ENCODE results near the gene EXOG. TPM values are rescaled to one million over a fixed set of nuclear protein-coding genes. Genes with fewer than 3 reads are reported as not detected.

EXOG gene
- total and polyA plus RNA-seq, 12 donors = 10.7 to 39.9 (median 25.4) TPM

- intact Hi-C loops (cut with DNase I) = no loop called here
- no peak for TF ChIP-seq CTCF (IDR thresholded peaks at IDR 0.05)
- DNase-seq (no peak), ATAC-seq (no peak)
- peaks cover 0 to 43% (median 13%) of the 10 kb centered on the region in 9 donors for H3K4me1 ChIP-seq
- WGBS, 2 donors = 86% methylated on average over 7 of the region's 7 CpGs
- H3K27me3 ChIP-seq = no peaks in the 10 kb centered on the region
- no peak overlapping the region for H3K4me3 ChIP-seq
- peaks cover 0 to 6% (median 0%) of the 10 kb centered on the region in 11 donors for H3K9me3 ChIP-seq
- peak overlapping the region in 6 of 10 donors; percentile 58 to 90 (median 78) for H3K27ac ChIP-seq
- H3K36me3 ChIP-seq = peaks cover 0 to 45% (median 0%) of the 10 kb centered on the region in 9 donors
Measured at GRCh38 chr3:38549486-38549885, 53.3 kb downstream of the EXOG start.

GRCh38 chr3:38549957-38550840, 54.1 kb downstream of the EXOG start:
- no peak for TF ChIP-seq CTCF (IDR thresholded peaks at IDR 0.05)
- Histone ChIP-seq H3K4me1 (peaks cover 0 to 36% (median 10%) of the 10 kb centered on the region in 9 donors), H3K4me3 (no peak overlapping the region), H3K27me3 (no peaks in the 10 kb centered on the region), H3K36me3 (peaks cover 0 to 47% (median 0%) of the 10 kb centered on the region in 9 donors), H3K27ac (peak overlapping the region in 3 of 10 donors; percentile 85 to 90 (median 88)), H3K9me3 (peaks cover 0 to 8% (median 0%) of the 10 kb centered on the region in 11 donors)
- ATAC-seq (no peak), DNase-seq (no peak)
- intact Hi-C loops (cut with DNase I) = no loop called here
- 93 to 95% methylated on average over 33 of the region's 33 CpGs for WGBS, 2 donors

GRCh38 chr3:38551026-38551832, 55.1 kb downstream of the EXOG start:
- DNase-seq (no peak), ATAC-seq (peak in 1 of 8 donors; percentile 3)
- Histone ChIP-seq H3K4me3 (no peak overlapping the region), H3K9me3 (peaks cover 0 to 8% (median 0%) of the 10 kb centered on the region in 11 donors), H3K27ac (no peak overlapping the region), H3K36me3 (peaks cover 0 to 57% (median 0%) of the 10 kb centered on the region in 9 donors), H3K27me3 (no peaks in the 10 kb centered on the region), H3K4me1 (peaks cover 0 to 26% (median 6%) of the 10 kb centered on the region in 9 donors)
- WGBS, 2 donors = 94% methylated on average over 30 of the region's 30 CpGs
- intact Hi-C loops (cut with DNase I) = no loop called here
- no peak for TF ChIP-seq CTCF (IDR thresholded peaks at IDR 0.05)

- no peak for TF ChIP-seq CTCF (IDR thresholded peaks at IDR 0.05)
- Histone ChIP-seq H3K9me3 (peaks cover 0 to 8% (median 0%) of the 10 kb centered on the region in 11 donors), H3K4me1 (peaks cover 0 to 24% (median 6%) of the 10 kb centered on the region in 9 donors), H3K36me3 (peaks cover 0 to 63% (median 0%) of the 10 kb centered on the region in 9 donors), H3K27me3 (no peaks in the 10 kb centered on the region), H3K27ac (no peak overlapping the region), H3K4me3 (no peak overlapping the region)
- 70 to 86% methylated on average over 6 of the region's 6 CpGs for WGBS, 2 donors
- no peak for DNase-seq
- intact Hi-C loops (cut with DNase I) = no loop called here
- ATAC-seq = no peak
Measured at GRCh38 chr3:38552364-38552763, 56.2 kb downstream of the EXOG start.
